Measurements from ENCODE around the gene IFNG-AS1.

IFNG-AS1 gene

GRCh38 chr12:67998379-67998778 is 9.1 kb downstream of the IFNG-AS1 start:
- no peak overlapping the region for H3K23ac ChIP-seq (ENCODE audit: low read depth, low read length, poor library complexity)
- H3K4me3 ChIP-seq (ENCODE audit: low read length in 2 of 2): no peak overlapping the region
- H3K4me2 ChIP-seq (ENCODE audit: insufficient read depth, low read length, poor library complexity, severe bottlenecking): no peak overlapping the region
- no peak overlapping the region for H2BK12ac ChIP-seq (ENCODE audit: low read length)
- H4K8ac ChIP-seq (ENCODE audit: low read depth, low read length): no peak overlapping the region
- H3K9me3 ChIP-seq (replicated peaks in 1 of 2; ENCODE audit: control insufficient read depth in 2 of 2, insufficient read depth in 1 of 2, low read depth in 1 of 2, low read length in 2 of 2): no peaks in the 10 kb centered on the region
- H4K91ac ChIP-seq (ENCODE audit: low read depth, low read length, poor library complexity): no peak overlapping the region
- H3K27ac ChIP-seq (replicated peaks; ENCODE audit: low read length): no peak overlapping the region
- H2BK5ac ChIP-seq (ENCODE audit: low read length): no peak overlapping the region
- no peaks in the 10 kb centered on the region for H3K27me3 ChIP-seq (ENCODE audit: control insufficient read depth in 3 of 3, insufficient read depth in 3 of 3, low read depth in 1 of 3, low read length in 3 of 3)
- no peaks in the 10 kb centered on the region for H3K4me1 ChIP-seq (ENCODE audit: control insufficient read depth in 2 of 2, insufficient read depth in 1 of 2, low read depth in 1 of 2, low read length in 2 of 2)
- H2BK120ac ChIP-seq (ENCODE audit: low read depth, low read length): no peak overlapping the region
- no peak overlapping the region for H2AK5ac ChIP-seq (ENCODE audit: low read depth, low read length)
- H3K9ac ChIP-seq (ENCODE audit: low read depth, low read length, poor library complexity): no peak overlapping the region
- H3K4ac ChIP-seq (ENCODE audit: low read length): no peak overlapping the region
- H2AFZ ChIP-seq (ENCODE audit: low read length): no peak overlapping the region
- H3K18ac ChIP-seq (ENCODE audit: low read length): no peak overlapping the region
- H3K36me3 ChIP-seq (replicated peaks in 1 of 2; ENCODE audit: control insufficient read depth in 2 of 2, insufficient read depth in 2 of 2, low read length in 2 of 2): no peaks in the 10 kb centered on the region
- H3K14ac ChIP-seq (ENCODE audit: low read length): no peak overlapping the region
- no peak overlapping the region for H2BK15ac ChIP-seq (ENCODE audit: low read length)
- H3K79me1 ChIP-seq (ENCODE audit: low read depth, low read length): no peaks in the 10 kb centered on the region
- DNase-seq (ENCODE audit: low spot score): no peak

GRCh38 chr12:67999244-67999643 is 10.0 kb downstream of the IFNG-AS1 start:
- Histone ChIP-seq H3K27me3 (ENCODE audit: control insufficient read depth in 3 of 3, insufficient read depth in 3 of 3, low read depth in 1 of 3, low read length in 3 of 3) (no peaks in the 10 kb centered on the region), H3K27ac (replicated peaks; ENCODE audit: low read length) (no peak overlapping the region), H3K36me3 (replicated peaks in 1 of 2; ENCODE audit: control insufficient read depth in 2 of 2, insufficient read depth in 2 of 2, low read length in 2 of 2) (no peaks in the 10 kb centered on the region), H2BK5ac (ENCODE audit: low read length) (no peak overlapping the region), H3K14ac (ENCODE audit: low read length) (no peak overlapping the region), H3K4me3 (ENCODE audit: low read length in 2 of 2) (no peak overlapping the region), H3K4ac (ENCODE audit: low read length) (no peak overlapping the region), H2BK120ac (ENCODE audit: low read depth, low read length) (no peak overlapping the region), H3K4me1 (ENCODE audit: control insufficient read depth in 2 of 2, insufficient read depth in 1 of 2, low read depth in 1 of 2, low read length in 2 of 2) (no peaks in the 10 kb centered on the region), H3K23ac (ENCODE audit: low read depth, low read length, poor library complexity) (no peak overlapping the region), H2AFZ (ENCODE audit: low read length) (no peak overlapping the region), H4K8ac (ENCODE audit: low read depth, low read length) (no peak overlapping the region), H3K18ac (ENCODE audit: low read length) (no peak overlapping the region), H4K91ac (ENCODE audit: low read depth, low read length, poor library complexity) (no peak overlapping the region), H3K9ac (ENCODE audit: low read depth, low read length, poor library complexity) (no peak overlapping the region), H3K4me2 (ENCODE audit: insufficient read depth, low read length, poor library complexity, severe bottlenecking) (no peak overlapping the region), H2BK12ac (ENCODE audit: low read length) (no peak overlapping the region), H3K9me3 (replicated peaks in 1 of 2; ENCODE audit: control insufficient read depth in 2 of 2, insufficient read depth in 1 of 2, low read depth in 1 of 2, low read length in 2 of 2) (no peaks in the 10 kb centered on the region), H2BK15ac (ENCODE audit: low read length) (no peak overlapping the region), H3K79me1 (ENCODE audit: low read depth, low read length) (no peaks in the 10 kb centered on the region), H2AK5ac (ENCODE audit: low read depth, low read length) (no peak overlapping the region)
- DNase-seq (ENCODE audit: low spot score): no peak

- Histone ChIP-seq H2BK12ac (ENCODE audit: low read length) (no peak overlapping the region), H3K18ac (ENCODE audit: low read length) (no peak overlapping the region)
Measured at GRCh38 chr12:68001486-68002466, 12.5 kb downstream of the IFNG-AS1 start.

GRCh38 chr12:68003777-68004176 is 14.5 kb downstream of the IFNG-AS1 start:
- no peak for DNase-seq (ENCODE audit: low spot score)
- Histone ChIP-seq H3K14ac (ENCODE audit: low read length) (no peak overlapping the region), H3K4ac (ENCODE audit: low read length) (no peak overlapping the region), H2AFZ (ENCODE audit: low read length) (no peak overlapping the region), H3K23ac (ENCODE audit: low read depth, low read length, poor library complexity) (no peak overlapping the region), H4K8ac (ENCODE audit: low read depth, low read length) (no peak overlapping the region), H2AK5ac (ENCODE audit: low read depth, low read length) (no peak overlapping the region), H3K4me3 (ENCODE audit: low read length in 2 of 2) (no peak overlapping the region), H3K27ac (replicated peaks; ENCODE audit: low read length) (no peak overlapping the region), H3K79me1 (ENCODE audit: low read depth, low read length) (no peaks in the 10 kb centered on the region), H3K27me3 (ENCODE audit: control insufficient read depth in 3 of 3, insufficient read depth in 3 of 3, low read depth in 1 of 3, low read length in 3 of 3) (no peaks in the 10 kb centered on the region), H3K9me3 (replicated peaks in 1 of 2; ENCODE audit: control insufficient read depth in 2 of 2, insufficient read depth in 1 of 2, low read depth in 1 of 2, low read length in 2 of 2) (no peaks in the 10 kb centered on the region), H2BK12ac (ENCODE audit: low read length) (no peak overlapping the region), H3K9ac (ENCODE audit: low read depth, low read length, poor library complexity) (no peak overlapping the region), H3K4me1 (ENCODE audit: control insufficient read depth in 2 of 2, insufficient read depth in 1 of 2, low read depth in 1 of 2, low read length in 2 of 2) (peaks cover 0 to 2% of the 10 kb centered on the region in 2 donors), H2BK15ac (ENCODE audit: low read length) (no peak overlapping the region), H3K18ac (ENCODE audit: low read length) (no peak overlapping the region), H2BK120ac (ENCODE audit: low read depth, low read length) (no peak overlapping the region), H2BK5ac (ENCODE audit: low read length) (no peak overlapping the region), H3K4me2 (ENCODE audit: insufficient read depth, low read length, poor library complexity, severe bottlenecking) (no peak overlapping the region), H3K36me3 (replicated peaks in 1 of 2; ENCODE audit: control insufficient read depth in 2 of 2, insufficient read depth in 2 of 2, low read length in 2 of 2) (no peaks in the 10 kb centered on the region), H4K91ac (ENCODE audit: low read depth, low read length, poor library complexity) (no peak overlapping the region)
- WGBS, 2 donors (ENCODE audit: extremely low coverage in 2 of 2, insufficient read length in 2 of 2, insufficient replicate concordance in 1 of 2): no CpG with 5 or more reads among the region's 8 CpGs

More at GRCh38 chr12:68001486-68002466, 12.5 kb downstream of the IFNG-AS1 start:
- Histone ChIP-seq H2AK5ac (ENCODE audit: low read depth, low read length) (no peak overlapping the region), H3K27me3 (ENCODE audit: control insufficient read depth in 3 of 3, insufficient read depth in 3 of 3, low read depth in 1 of 3, low read length in 3 of 3) (no peaks in the 10 kb centered on the region), H2BK5ac (ENCODE audit: low read length) (no peak overlapping the region), H3K14ac (ENCODE audit: low read length) (no peak overlapping the region), H4K91ac (ENCODE audit: low read depth, low read length, poor library complexity) (no peak overlapping the region), H3K4ac (ENCODE audit: low read length) (no peak overlapping the region), H2BK120ac (ENCODE audit: low read depth, low read length) (no peak overlapping the region), H2AFZ (ENCODE audit: low read length) (no peak overlapping the region), H3K23ac (ENCODE audit: low read depth, low read length, poor library complexity) (no peak overlapping the region), H3K4me2 (ENCODE audit: insufficient read depth, low read length, poor library complexity, severe bottlenecking) (no peak overlapping the region), H3K4me3 (ENCODE audit: low read length in 2 of 2) (no peak overlapping the region), H3K9me3 (replicated peaks in 1 of 2; ENCODE audit: control insufficient read depth in 2 of 2, insufficient read depth in 1 of 2, low read depth in 1 of 2, low read length in 2 of 2) (no peaks in the 10 kb centered on the region), H3K36me3 (replicated peaks in 1 of 2; ENCODE audit: control insufficient read depth in 2 of 2, insufficient read depth in 2 of 2, low read length in 2 of 2) (no peaks in the 10 kb centered on the region), H2BK15ac (ENCODE audit: low read length) (no peak overlapping the region), H3K79me1 (ENCODE audit: low read depth, low read length) (no peaks in the 10 kb centered on the region), H3K9ac (ENCODE audit: low read depth, low read length, poor library complexity) (no peak overlapping the region), H3K4me1 (ENCODE audit: control insufficient read depth in 2 of 2, insufficient read depth in 1 of 2, low read depth in 1 of 2, low read length in 2 of 2) (peaks cover 0 to 2% of the 10 kb centered on the region in 2 donors), H3K27ac (replicated peaks; ENCODE audit: low read length) (no peak overlapping the region), H4K8ac (ENCODE audit: low read depth, low read length) (no peak overlapping the region)
- DNase-seq (ENCODE audit: low spot score): no peak
- WGBS, 2 donors (ENCODE audit: extremely low coverage in 2 of 2, insufficient read length in 2 of 2, insufficient replicate concordance in 1 of 2): no CpG with 5 or more reads among the region's 11 CpGs
